Suprapubic skin (tissue), 3 donors: ENCODE measurements around the gene GASK1A.

ENCODE experiments used
- EP300 ChIP-seq: sonication (generic); formaldehyde crosslinking; IDR thresholded peaks from one replicate; pipeline ENCODE4 v1.6.1; 2017; ENCODE audit warnings: antibody characterized with exemption
- POLR2A ChIP-seq, 2 donors: fragments of 450-650 bp; IDR thresholded peaks; one replicate each; pipeline ENCODE4 v1.6.1; 2017; ENCODE audit warnings: antibody characterized with exemption in 2 of 2, mild to moderate bottlenecking in 2 of 2, moderate library complexity in 2 of 2
- TF ChIP-seq, protein P1 (sequence below), 2 donors: fragments of 200-600 bp in 1 of 2; fragments of 450-650 bp in 1 of 2; sonication (generic) in 1 of 2; IDR thresholded peaks; one replicate each; pipeline ENCODE4 v1.5.1; 2016 to 2019; ENCODE audit warnings: antibody characterized with exemption in 2 of 2, mild to moderate bottlenecking in 1 of 2, moderate library complexity in 1 of 2

DNA sequence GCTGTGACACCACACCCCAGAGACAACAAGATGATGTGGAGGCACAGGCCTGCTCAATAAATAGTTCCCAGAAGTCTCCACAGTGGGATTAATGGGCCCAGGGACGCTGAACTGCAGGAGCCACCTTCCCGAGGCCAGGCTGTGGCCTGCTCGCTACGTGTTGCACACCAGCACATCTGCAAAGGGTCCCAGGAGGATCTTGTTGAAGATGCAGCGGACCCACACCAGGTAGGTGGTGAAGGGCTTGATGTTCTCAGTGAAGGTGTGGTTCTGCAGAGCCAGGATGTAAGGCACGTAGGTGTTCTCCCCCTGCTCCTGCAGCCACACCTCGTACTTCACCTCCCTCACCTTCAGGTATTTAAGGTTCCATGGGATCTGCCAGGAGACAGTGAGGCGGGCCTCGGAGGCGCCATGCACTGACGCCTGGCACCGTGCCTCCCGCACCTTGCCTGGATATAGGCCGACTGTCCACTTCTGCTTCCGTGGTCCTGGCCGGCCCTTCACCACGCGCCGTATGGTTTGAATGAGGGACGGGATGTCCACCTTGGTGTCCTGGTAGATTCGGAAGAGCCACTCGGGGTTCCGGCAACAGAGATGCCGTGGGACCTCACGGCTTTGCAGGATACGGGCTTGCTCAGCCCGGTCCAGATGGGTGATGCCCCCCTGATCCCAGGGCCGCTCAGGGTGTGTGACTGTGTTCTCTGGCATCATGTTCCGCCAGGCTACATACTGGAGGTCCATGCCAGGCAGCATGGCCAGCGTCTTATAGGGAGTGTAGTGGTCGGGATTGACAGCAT is 100.6 kb downstream of the GASK1A start:
- TF ChIP-seq, protein P1, sequence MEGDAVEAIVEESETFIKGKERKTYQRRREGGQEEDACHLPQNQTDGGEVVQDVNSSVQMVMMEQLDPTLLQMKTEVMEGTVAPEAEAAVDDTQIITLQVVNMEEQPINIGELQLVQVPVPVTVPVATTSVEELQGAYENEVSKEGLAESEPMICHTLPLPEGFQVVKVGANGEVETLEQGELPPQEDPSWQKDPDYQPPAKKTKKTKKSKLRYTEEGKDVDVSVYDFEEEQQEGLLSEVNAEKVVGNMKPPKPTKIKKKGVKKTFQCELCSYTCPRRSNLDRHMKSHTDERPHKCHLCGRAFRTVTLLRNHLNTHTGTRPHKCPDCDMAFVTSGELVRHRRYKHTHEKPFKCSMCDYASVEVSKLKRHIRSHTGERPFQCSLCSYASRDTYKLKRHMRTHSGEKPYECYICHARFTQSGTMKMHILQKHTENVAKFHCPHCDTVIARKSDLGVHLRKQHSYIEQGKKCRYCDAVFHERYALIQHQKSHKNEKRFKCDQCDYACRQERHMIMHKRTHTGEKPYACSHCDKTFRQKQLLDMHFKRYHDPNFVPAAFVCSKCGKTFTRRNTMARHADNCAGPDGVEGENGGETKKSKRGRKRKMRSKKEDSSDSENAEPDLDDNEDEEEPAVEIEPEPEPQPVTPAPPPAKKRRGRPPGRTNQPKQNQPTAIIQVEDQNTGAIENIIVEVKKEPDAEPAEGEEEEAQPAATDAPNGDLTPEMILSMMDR (IDR thresholded peaks at IDR 0.05) = no peak
- no peak for TF ChIP-seq EP300
- TF ChIP-seq POLR2A (IDR thresholded peaks at IDR 0.05) = no peak
